Measurements from ENCODE around the gene AP4E1.

The AP4E1 gene

DNA sequence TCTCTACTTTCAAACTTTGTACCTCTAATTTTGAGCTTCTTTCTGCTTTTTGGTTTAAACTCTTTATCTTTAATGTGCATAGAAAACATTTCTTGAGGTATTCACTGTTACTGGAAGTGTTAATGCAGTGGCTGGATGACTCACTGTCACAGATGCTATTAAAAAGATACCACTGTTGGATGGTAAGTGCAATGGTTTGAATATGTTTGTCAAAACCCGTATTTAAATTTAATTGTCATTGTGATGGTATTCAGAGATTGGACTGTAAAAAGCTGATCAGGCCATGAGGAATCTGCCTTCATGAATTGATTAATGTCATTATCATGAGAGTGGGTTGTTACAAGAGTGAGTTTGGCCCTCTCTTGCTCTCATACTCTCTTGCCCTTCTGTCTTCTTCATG is 70.6 kb downstream of the AP4E1 start:
- no peak for DNase-seq (ENCODE audit: low spot score)

DNA sequence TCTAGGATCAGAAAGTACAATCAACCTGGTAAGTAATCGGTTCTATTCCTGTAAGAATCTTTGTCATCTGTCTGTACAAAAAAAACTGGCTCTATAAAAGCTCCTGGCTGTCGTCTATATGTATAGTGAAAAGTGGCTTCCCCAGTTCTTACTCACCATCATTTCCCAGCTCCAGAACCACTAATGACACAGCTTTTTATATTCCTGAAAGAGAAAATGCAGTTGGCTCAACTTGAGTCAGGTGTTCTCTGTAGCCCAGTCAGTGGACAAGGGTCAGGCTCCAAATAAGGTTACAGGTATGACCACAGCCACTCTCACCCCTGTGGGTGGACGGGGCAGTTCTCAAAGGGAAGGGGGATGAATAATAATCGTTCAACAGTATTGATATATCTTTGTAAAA is 85.1 kb downstream of the AP4E1 start:
- Mint-ChIP-seq H3K36me3 (ENCODE audit: low read depth) (peaks cover 19% of the 10 kb centered on the region), H3K4me3 (no peak overlapping the region), H3K27ac (no peak overlapping the region), H3K9me3 (no peaks in the 10 kb centered on the region), H3K27me3 (ENCODE audit: low read depth) (no peaks in the 10 kb centered on the region), H3K4me1 (ENCODE audit: low read depth) (no peaks in the 10 kb centered on the region)
- DNase-seq (ENCODE audit: low spot score) = no peak

More for the DNA sequence above, 70.6 kb downstream of the AP4E1 start:
- Mint-ChIP-seq H3K27ac (no peak overlapping the region), H3K36me3 (ENCODE audit: low read depth) (peaks cover 51% of the 10 kb centered on the region), H3K9me3 (peaks cover 15% of the 10 kb centered on the region), H3K4me3 (no peak overlapping the region), H3K4me1 (ENCODE audit: low read depth) (peaks cover 5% of the 10 kb centered on the region), H3K27me3 (ENCODE audit: low read depth) (no peaks in the 10 kb centered on the region)

DNA sequence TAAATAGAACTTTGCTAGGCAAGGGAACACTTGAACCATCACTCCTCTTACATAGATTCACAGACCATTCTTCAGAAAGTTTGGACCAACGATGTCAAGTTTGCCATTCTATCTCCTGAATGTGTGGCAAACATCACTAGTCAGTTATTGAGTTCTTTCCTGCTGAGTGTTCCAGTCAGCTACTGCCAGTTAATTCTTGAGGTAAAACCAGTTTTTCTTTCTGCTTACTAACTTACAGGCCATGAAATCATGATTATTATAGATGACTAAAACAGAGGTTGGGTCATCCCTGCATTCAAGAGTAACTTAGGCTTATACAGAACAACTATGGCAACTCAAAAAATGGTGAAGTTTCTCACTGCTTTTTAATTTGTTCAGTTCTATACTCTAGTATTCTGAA is 88.2 kb downstream of the AP4E1 start:
- Mint-ChIP-seq H3K9me3 (no peaks in the 10 kb centered on the region), H3K27ac (no peak overlapping the region), H3K4me3 (no peak overlapping the region), H3K27me3 (ENCODE audit: low read depth) (no peaks in the 10 kb centered on the region), H3K4me1 (ENCODE audit: low read depth) (no peaks in the 10 kb centered on the region), H3K36me3 (ENCODE audit: low read depth) (peaks cover 23% of the 10 kb centered on the region)
- DNase-seq (ENCODE audit: low spot score) = no peak

DNA sequence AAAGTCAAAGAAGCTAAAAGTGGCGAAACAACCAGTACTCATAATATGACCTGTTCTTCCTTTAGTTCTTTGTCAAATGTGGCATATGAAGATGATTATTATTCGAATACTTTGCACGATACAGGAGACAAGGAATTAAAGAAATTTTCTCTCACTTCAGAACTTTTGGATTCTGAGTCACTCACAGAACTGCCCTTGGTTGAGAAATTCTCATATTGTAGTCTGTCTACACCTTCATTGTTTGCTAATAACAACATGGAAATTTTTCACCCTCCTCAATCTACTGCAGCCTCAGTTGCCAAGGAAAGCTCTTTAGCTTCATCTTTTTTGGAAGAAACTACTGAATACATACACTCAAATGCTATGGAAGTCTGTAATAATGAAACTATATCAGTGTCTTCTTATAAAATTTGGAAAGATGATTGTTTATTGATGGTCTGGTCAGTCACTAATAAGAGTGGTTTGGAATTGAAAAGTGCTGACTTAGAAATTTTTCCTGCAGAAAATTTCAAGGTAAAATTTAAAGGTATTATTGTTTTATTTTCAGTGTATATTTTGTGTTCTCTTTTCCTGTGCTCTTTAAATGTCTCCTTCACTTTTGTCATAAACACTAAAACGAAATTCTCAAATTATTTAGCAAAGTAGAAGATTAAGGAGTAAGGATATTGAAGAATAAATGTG is 89.0 kb downstream of the AP4E1 start:
- H3K27ac Mint-ChIP-seq = no peak overlapping the region
- H3K36me3 Mint-ChIP-seq (ENCODE audit: low read depth) = peaks cover 28% of the 10 kb centered on the region

DNA sequence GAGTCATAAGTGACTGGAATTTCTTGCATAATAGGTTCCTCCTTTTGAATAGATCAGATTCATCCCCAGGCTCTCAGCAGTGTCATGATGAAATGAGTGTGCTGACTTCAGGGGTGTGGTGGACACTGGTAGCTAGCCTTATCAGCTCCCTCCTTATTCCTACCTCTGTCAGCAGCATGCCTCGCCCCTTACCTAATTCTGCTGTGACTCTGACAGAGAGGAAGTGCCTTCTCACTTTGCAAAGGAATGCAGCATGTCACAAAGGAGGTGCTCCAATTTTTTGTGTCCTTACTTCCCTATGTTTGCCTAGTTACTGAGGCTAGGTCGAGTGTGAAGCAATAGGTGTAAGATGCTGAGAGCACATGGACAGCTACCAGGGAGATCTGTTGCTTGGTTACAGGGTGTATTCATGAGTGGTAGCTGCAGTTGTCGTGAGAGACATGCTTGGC is 95.6 kb downstream of the AP4E1 start:
- Mint-ChIP-seq H3K36me3 (ENCODE audit: low read depth) (peaks cover 29% of the 10 kb centered on the region), H3K27ac (no peak overlapping the region), H3K4me3 (no peak overlapping the region), H3K9me3 (peaks cover 10% of the 10 kb centered on the region), H3K4me1 (ENCODE audit: low read depth) (no peaks in the 10 kb centered on the region), H3K27me3 (ENCODE audit: low read depth) (no peaks in the 10 kb centered on the region)
- no peak for DNase-seq (ENCODE audit: low spot score)

More for the DNA sequence above, 89.0 kb downstream of the AP4E1 start:
- Mint-ChIP-seq H3K9me3 (no peaks in the 10 kb centered on the region), H3K4me3 (no peak overlapping the region), H3K27me3 (ENCODE audit: low read depth) (no peaks in the 10 kb centered on the region), H3K4me1 (ENCODE audit: low read depth) (no peaks in the 10 kb centered on the region)
- no peak for DNase-seq (ENCODE audit: low spot score)

DNA sequence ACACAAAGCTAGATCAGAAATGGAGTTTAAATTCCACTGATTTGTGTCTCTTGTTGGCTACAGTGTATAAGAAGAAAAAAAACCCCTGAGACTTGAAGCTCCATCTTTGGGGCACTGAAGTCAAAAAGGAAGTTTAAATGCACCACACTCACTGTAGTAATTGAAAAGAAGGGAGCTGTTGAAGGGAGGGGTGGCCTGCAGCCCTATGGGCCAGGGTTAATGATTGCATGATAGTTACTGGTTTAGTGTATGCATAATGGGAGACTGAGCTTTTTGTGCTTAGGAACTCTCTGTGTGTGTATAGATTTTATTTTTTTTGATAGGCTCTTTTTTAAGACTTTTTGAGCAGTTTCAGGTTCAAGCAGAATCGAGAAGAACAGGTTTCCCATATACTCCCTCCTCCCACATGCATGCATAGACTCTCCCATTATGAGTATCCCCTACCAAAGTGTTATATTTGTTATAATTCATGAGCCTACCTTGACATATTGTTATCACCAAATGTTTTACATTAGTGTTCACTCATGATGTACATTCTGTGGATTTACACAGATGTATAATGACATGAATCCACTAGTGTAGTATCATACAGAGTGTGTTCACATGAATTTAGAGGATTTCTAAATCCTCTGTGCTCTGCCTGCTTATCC is 98.0 kb downstream of the AP4E1 start:
- Mint-ChIP-seq H3K27ac (no peak overlapping the region), H3K27me3 (ENCODE audit: low read depth) (no peaks in the 10 kb centered on the region), H3K4me1 (ENCODE audit: low read depth) (no peaks in the 10 kb centered on the region), H3K4me3 (no peak overlapping the region), H3K9me3 (peaks cover 18% of the 10 kb centered on the region), H3K36me3 (ENCODE audit: low read depth) (peaks cover 27% of the 10 kb centered on the region)
- no peak for DNase-seq (ENCODE audit: low spot score)

DNA sequence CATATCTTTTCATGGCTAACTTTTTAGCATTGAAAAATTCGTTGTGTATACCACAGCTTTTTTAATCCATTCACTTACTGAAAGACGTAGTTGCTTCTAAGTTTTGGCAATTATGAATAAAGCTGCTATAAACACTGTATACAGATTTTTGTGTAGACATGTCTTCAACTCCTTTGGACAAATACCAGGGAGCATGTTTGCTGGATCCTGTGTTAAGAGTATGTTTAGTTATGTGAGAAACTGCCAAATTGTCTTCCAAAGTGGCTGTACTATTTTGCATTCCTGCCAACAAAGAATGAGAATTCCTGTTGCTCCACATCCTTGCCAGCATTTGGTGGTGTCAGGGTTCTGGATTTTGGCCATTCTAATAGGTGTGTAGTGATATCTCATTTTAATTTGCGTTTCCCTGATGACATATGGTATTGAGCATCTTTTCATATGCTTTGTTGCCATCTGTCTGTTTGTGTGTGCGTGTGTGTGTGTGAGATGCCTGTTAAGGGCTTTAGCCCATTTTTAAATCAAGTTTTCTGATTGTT is 98.7 kb downstream of the AP4E1 start:
- Mint-ChIP-seq H3K27ac (no peak overlapping the region), H3K4me3 (no peak overlapping the region), H3K27me3 (ENCODE audit: low read depth) (no peaks in the 10 kb centered on the region), H3K4me1 (ENCODE audit: low read depth) (no peaks in the 10 kb centered on the region), H3K9me3 (peaks cover 18% of the 10 kb centered on the region), H3K36me3 (ENCODE audit: low read depth) (peaks cover 22% of the 10 kb centered on the region)
- DNase-seq (ENCODE audit: low spot score) = no peak

DNA sequence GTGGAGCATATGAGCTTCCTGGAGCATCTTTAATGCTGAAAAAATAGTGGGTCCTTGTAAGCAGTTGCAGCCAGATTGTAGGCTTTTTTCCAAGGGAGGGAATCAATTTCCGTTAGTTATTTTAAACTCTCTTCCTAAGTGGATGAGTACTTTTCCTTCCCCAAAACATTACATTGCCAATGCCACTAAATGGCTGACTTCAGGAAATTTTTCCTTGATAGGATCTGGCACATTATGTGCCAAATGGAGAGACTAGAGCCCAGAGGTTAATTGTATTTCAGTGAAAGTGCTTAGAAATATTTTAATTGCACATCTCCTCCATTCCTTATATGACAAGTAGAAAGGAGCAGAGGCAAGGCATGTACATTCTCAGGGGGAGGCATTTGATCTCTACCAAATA is 102.7 kb downstream of the AP4E1 start:
- peaks cover 18% of the 10 kb centered on the region for H3K9me3 Mint-ChIP-seq
- H3K4me3 Mint-ChIP-seq = no peak overlapping the region
- no peaks in the 10 kb centered on the region for H3K4me1 Mint-ChIP-seq (ENCODE audit: low read depth)
- H3K27me3 Mint-ChIP-seq (ENCODE audit: low read depth) = no peaks in the 10 kb centered on the region
- H3K27ac Mint-ChIP-seq = no peak overlapping the region
- DNase-seq (ENCODE audit: low spot score) = no peak
- peaks cover 16% of the 10 kb centered on the region for H3K36me3 Mint-ChIP-seq (ENCODE audit: low read depth)

DNA sequence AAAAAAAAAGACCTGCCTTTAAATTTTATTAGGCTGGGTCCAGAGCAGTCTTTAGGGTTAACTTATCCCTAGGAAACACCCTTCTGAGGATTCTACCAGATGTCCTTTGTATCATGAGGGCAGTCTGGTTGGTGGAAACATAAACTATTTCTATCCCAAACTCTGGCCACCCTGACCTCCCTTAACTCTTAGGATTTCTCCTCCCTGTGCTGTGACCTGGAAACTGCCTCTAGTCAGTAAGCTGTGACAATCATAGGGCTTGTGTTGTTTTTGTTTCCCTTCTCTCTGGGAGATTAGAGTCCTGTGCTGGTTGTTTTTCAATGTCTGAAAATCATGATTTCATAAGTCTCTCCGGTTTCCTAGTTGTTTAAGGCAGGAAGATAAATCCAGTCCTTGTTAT is 108.1 kb downstream of the AP4E1 start:
- Mint-ChIP-seq H3K4me3 (no peak overlapping the region), H3K27ac (no peak overlapping the region), H3K36me3 (ENCODE audit: low read depth) (no peaks in the 10 kb centered on the region), H3K27me3 (ENCODE audit: low read depth) (no peaks in the 10 kb centered on the region), H3K9me3 (peaks cover 8% of the 10 kb centered on the region), H3K4me1 (ENCODE audit: low read depth) (no peaks in the 10 kb centered on the region)
- no peak for DNase-seq (ENCODE audit: low spot score)

DNA sequence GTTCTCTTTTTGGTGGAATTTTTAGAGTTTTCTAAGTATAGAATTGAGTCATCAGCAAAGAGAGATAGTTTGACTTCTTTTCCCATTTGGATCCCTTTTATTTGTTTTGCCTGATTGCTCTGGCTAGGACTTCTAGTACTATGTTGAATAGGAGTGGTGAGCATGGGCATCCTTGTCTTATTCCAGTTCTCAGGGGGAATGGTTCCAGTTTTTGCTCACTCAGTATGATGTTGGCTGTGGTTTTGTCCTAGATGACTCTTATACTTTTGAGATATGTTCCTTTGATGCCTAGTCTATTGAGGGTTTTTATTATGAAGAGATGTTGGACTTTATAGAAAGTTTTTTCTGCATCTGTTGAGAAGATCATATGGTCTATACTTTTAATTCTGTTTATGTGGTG is 113.7 kb downstream of the AP4E1 start:
- Mint-ChIP-seq H3K27ac (no peak overlapping the region), H3K27me3 (ENCODE audit: low read depth) (no peaks in the 10 kb centered on the region), H3K4me1 (ENCODE audit: low read depth) (no peaks in the 10 kb centered on the region), H3K4me3 (no peak overlapping the region), H3K36me3 (ENCODE audit: low read depth) (no peaks in the 10 kb centered on the region), H3K9me3 (peaks cover 8% of the 10 kb centered on the region)
- DNase-seq (ENCODE audit: low spot score) = no peak

DNA sequence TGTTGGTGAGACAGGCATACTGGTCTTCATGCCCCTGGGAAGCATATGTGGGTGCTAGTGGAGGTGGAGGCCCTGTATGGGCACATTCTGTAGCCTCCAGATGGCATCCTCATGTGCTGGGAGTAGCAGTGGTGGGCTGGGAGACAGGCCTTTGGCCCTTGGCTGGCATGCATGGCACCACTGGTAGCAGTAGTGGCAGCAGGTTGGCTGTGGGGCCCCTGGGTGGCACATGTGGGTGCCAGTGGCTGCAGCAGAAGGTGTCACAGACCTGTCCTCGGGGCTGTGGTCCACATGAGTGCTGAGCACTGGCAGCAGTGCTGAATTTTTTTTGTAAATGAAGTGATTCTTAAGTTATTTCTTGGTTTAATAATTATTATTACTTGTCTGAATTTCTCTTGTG is 115.0 kb downstream of the AP4E1 start:
- no peak for DNase-seq (ENCODE audit: low spot score)
- Mint-ChIP-seq H3K36me3 (ENCODE audit: low read depth) (no peaks in the 10 kb centered on the region), H3K4me1 (ENCODE audit: low read depth) (no peaks in the 10 kb centered on the region), H3K4me3 (no peak overlapping the region), H3K27me3 (ENCODE audit: low read depth) (no peaks in the 10 kb centered on the region), H3K9me3 (peaks cover 8% of the 10 kb centered on the region), H3K27ac (no peak overlapping the region)

DNA sequence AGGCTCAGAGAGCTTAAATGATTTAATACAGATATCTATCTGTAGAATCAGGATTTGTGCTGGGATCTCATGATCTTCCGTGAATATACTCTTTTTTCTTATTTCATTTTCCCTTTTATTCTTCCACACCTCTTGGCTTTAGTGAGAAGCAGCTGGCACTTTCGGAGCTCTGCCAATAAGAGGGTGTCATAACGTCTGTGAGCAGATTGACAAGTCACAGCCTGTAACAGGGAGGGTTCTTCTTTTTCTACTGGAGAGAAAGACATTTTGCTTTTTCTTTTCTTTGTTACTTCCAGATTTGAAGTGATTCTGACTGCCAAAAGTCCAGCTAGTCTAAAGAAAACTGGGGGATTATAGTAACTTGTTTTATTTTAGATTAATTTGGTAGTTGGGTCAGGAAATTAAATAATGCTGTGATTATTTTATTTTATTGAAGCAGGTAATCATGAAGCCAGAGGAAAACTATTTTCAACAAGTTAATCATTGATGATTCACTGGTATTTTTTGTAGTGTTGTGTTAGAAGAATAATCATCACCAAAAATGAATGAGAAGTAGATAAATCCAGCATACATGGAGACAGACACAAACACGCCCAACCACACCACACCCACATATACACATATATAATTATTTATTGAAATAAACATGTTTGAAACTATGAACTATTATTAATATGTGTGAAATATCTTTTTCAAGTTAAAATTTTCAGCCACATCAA is 116.4 kb downstream of the AP4E1 start:
- H3K4me3 Mint-ChIP-seq = no peak overlapping the region
- no peaks in the 10 kb centered on the region for H3K4me1 Mint-ChIP-seq (ENCODE audit: low read depth)
- DNase-seq (ENCODE audit: low spot score) = no peak
- peaks cover 2% of the 10 kb centered on the region for H3K9me3 Mint-ChIP-seq
- H3K27ac Mint-ChIP-seq = no peak overlapping the region
- H3K27me3 Mint-ChIP-seq (ENCODE audit: low read depth) = no peaks in the 10 kb centered on the region
- H3K36me3 Mint-ChIP-seq (ENCODE audit: low read depth) = no peaks in the 10 kb centered on the region

DNA sequence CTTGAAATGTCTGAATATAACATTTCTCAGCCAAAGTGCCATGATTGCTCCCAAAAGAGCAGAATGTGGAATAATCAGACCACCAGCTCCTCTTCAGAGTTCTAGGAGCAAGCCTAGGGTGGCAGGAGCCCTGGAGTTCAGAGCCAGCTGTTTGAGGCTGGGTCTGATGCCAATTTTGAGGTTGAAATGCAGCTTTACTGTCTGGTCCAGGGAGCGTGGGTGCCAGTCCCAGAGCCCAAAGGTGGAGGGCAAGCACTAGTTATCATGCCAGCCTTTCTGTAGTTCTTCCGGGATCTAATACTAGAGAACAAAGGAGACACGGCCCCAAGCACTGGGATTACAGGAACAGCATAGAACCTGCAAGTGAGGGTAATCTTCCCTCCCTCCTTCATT is 117.0 kb downstream of the AP4E1 start:
- no peaks in the 10 kb centered on the region for H3K9me3 Mint-ChIP-seq
- H3K27me3 Mint-ChIP-seq (ENCODE audit: low read depth) = no peaks in the 10 kb centered on the region
- no peak overlapping the region for H3K4me3 Mint-ChIP-seq
- no peaks in the 10 kb centered on the region for H3K36me3 Mint-ChIP-seq (ENCODE audit: low read depth)
- no peaks in the 10 kb centered on the region for H3K4me1 Mint-ChIP-seq (ENCODE audit: low read depth)
- no peak overlapping the region for H3K27ac Mint-ChIP-seq
- no peak for DNase-seq (ENCODE audit: low spot score)

DNA sequence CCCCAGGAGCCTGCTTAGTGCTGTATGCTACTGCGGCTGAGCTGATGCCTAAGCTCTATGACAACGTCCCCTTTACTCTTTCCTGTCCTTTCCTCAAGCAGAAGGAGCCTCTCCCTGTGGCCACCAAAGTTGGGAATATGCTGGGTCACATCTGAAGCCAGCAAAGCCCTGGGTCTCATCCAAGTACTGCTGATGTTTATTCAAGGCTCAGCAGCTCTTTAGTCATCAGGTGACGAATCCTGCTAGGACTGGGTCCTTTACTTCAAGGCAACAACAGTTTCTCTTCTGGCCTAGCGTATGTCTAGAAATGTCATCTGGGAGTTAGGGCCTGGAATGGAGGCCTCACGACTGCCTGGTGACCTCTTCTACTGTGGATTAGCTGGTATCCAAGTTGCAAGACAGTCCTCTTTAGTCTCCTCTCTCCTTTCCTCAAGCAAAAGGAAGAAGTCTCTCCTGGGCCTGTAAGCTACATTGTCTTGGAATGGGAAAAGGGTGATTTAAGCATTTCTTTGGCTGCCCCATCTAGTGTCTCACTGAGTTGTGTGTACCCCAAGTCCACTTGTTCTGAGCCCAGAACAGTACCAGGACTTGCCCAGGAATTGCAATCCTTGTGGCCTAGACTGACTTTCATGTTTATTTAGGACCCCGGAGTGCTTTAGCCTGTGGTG is 122.3 kb downstream of the AP4E1 start:
- H3K36me3 Mint-ChIP-seq (ENCODE audit: low read depth) = no peaks in the 10 kb centered on the region
- no peaks in the 10 kb centered on the region for H3K9me3 Mint-ChIP-seq
- no peak overlapping the region for H3K27ac Mint-ChIP-seq
- no peak overlapping the region for H3K4me3 Mint-ChIP-seq
- H3K4me1 Mint-ChIP-seq (ENCODE audit: low read depth) = no peaks in the 10 kb centered on the region
- no peaks in the 10 kb centered on the region for H3K27me3 Mint-ChIP-seq (ENCODE audit: low read depth)
- no peak for DNase-seq (ENCODE audit: low spot score)

Measured in T-helper 2 cell treated with Interferon-gamma antibody and Interleukin-4, amounts not matched to agents 5 μg/mL and 100 μg/mL, for 36 hours (primary cell).